GM21529 (cell line): ENCODE measurements around the gene TXNDC17.
"Not testable (repeated sequence)": the region's sequence is repeated elsewhere in the genome, so short reads cannot be mapped to it uniquely, and the experiment has no call there.

Experiments used
- ATAC-seq: cut with Tn5 transposase; IDR thresholded peaks from one replicate; pipeline ENCODE4 v1.9.1; 2021; ENCODE audit not compliant: unreplicated experiment

The TXNDC17 gene

DNA sequence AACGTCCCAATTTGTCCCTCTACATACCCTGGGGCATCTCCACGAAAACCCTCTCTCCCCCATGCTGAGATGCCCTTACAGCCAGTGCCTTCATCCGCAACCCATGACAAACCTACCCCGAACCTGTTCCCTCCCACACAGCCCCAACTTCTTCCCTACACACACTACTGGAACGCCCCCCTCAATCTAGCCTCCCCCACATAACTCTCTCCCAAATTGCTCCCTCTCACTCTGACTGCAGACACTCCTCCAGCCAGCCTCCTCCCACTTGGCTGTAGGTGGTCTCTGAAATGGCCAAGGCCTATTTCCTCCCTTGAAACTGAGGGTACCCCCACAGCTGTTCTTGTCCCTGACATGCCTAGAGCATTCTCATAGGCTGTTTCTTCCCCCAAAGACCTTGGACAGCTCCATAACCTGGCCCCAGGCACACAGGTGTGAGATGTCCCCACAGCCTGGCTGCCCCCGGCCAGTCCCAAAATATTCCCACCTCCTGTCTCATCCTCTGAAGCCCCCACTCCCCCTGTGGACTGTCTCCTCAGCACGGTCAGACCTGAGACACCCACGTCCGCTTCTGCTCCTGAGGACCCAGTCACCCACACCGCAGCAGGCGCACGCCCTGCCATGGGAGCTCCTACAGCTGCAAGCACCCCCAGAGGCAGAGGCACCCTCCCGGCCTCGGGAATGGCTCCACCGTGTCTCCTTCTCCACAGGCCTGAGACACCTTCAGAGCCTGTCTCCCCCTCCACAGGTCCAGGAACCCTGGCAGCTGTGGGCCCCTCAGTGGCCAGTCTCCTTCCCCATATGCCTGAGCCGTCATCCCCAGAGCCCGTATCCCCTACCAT, 4.0 kb upstream of the TXNDC17 start:
- no peak for ATAC-seq

DNA sequence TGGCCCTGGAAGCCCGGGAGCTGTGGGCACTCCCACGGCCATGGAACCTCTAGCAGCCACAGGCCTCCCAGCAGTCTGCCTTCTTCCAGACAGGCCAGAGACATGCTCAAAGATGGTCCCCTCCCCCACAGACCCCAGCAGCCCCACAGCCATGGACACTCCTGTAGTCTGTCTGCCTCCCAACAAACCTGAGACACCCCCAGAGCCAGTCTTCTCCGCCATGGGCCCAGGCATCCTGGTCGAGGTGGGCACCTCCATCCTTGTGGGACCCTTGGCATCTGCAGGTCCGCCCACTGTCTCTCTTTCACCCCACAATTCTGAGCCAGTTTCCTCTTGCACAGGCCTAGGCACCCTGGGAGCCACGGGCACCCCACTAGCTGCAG, 3.4 kb upstream of the TXNDC17 start:
- ATAC-seq: no peak

DNA sequence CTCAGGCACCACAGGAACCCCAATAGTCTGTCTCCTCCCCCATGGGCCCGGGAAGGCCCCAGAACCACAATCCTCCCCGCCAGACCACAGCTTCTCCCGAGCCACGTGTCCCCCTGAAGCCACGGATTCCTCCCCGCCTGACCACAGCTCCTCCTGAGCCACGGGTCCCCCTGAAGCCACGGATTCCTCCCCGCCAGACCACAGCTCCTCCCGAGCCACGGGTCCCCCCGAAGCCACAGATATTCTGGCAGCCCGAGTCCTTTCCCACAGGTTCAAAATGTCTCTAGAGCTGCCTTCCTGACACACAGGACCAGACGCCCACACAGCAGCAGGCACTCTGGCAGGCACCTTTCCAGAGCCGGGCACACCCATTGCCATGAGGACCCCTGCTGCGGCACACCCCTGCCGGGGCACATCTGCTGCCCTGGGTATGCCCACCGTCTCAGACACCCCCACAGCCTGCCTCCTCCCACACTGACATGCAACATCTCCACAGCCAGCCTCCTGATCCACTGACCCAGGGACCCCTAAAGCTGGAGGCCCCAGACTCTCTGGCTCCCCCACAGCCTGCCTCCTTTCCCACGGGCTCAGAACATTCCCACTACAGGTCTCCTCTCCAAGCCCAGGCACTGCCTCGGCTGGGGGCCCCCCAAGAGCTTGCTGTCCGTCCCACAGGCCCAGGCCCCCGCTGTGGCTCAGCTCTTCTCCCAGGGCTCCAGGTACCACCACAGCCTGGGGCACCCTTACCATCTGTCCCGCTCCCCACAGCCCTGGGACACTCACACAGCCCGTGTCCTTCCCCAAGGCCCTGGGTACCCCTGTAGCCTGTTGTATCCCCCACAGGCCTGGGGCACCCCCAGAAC, 2.6 kb upstream of the TXNDC17 start:
- ATAC-seq: no peak

DNA sequence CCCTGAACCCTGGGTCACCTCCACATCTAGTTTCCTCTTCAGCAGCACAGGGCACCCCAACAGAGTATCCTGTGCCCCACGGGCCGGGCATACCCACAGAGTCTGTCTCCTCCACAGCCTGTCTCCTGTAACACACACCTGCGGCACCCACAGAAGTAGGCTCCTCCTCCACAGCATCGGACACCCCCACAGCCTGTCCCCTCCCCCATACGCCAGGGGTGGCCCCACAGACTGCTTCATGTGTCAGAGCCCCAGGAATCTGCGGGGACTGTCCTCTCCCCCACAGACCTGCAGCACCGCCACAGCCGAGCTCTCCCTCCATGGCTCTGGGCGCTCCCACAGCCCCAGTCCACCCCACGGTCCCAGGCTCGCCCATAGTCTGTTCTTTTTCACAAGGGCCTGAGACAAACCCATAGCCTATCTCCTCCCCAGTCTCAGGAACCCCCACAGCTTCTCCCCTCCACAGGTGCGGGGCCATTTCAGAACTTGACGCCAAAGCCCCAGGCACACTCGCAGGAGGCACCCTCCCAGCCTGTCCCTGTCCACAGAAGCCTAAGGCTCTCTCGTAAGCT, 1.8 kb upstream of the TXNDC17 start:
- no peak for ATAC-seq

DNA sequence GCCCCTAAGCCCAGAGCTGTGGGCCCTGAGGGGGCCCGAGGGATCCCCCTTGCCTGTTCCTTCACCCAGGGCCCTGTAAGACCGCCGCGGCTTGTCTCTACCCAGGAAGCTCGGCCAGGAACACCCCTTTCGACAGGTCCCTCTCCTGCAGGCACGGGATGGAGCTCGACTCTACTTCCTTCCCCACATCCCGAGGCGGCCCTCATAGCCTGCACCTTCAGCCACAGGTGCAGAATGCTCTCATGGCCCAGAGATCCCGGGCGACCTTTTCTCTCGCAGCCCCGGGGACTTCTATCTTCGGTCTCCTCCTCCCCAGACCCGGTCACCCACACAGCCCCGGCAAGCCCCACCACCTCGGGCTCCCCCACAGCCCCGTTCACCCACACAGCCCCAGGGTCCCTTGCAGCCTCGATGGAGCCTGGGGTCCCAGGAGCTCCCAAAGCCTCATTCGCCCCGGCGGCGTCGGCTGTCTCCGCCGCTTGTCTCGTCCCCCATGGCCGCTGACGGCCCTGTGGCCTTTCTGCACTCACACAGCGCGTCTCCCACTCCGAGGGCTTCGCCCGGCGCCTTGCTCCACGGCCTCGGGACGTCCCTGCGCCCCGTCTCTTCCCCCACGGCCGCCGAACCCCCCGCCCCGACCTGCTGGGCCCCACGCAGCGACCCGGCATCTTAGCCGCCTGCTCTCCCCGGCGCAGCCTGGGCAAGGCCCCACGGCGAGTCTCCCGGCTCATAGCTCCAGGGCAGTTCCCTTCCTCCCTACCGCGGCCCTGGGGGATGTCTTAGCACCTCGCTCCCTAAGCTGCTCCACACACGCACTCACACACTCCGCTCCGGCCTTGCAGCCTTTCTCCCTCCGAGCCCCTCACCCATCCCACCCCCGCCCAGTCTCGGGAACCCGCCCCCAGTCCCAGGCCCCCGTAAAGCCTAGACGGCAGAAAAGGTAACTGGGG, 999 bp upstream of the TXNDC17 start:
- ATAC-seq: peak; percentile 16

DNA sequence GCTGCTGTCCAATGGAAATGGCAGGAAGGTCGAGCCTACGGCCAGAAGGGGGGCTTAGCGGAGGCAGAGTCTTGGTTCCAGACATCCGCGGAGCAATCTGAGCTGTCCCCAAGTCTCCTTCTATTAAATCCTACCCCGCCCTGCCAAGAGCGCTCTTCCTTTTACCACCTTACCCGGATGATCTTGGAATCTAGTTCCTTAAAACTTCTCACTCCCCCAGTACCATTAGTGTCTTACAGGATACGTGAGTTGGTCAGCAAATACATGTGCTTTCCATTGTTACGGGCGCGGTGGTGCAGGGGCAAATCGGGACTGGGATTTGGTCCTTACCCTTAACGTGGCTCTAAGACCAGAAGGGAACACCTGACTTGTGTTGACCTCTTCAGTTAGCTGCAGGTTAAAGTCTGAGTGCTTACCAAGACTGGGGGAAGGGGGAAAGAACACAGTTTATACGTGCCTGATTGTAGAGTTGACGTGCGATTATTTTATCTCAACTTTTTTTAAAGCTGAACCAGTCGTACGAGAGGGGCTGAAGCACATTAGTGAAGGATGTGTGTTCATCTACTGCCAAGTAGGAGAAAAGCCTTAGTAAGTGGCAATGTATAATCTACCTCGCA, 495 bp downstream of the TXNDC17 start:
- peak; percentile 13 for ATAC-seq

DNA sequence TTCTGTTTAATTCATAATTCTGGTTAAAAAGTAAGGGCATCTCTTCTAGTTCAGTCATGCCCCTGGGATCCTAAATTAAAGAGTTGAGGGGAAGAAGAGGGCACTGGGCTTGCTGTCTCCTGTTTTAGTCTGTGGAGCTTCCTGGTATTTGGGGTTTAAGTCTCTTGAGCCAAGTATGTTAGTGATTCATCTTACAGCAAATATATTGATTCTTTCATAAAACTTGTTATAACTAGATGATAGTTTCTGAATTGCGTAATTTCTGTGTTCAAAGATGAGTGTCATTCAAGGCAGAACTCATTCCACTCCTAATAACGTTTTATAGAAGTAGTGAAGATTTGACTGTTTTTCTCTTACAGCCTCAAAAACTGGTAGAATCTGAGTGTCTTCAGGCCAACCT, 1.7 kb downstream of the TXNDC17 start:
- no peak for ATAC-seq

DNA sequence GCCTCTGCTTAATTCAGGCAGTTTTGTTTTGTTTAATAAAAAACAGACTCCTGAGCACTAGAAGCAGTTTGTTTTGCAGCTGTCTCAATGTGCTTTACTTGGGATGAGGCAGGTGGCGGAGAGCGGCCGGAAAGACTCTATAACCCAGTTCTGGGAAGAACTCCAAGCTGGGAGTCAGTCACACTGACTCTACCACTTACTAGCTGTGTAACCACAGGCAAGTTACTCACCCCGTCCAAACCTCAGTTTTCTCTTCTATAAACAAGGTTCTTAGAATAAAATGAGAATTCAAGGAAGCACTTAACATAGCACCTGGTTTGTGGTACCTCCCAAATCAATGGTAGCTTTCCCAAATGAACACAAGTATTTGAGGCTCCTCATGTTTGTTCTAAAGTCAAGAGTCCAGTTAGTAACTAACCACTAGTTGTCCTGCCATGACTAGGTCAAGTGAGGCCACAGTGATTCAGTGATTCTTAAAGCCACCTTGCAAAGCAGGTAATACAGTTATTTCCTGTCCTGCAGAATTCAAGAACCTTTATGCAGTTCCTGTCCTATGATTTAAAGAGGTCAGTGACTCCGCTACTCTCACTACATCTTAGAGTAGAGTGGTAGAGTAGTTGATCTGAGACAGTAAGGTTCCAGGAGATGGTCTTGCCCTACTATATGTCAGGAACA, 2.7 kb downstream of the TXNDC17 start:
- ATAC-seq: no peak

DNA sequence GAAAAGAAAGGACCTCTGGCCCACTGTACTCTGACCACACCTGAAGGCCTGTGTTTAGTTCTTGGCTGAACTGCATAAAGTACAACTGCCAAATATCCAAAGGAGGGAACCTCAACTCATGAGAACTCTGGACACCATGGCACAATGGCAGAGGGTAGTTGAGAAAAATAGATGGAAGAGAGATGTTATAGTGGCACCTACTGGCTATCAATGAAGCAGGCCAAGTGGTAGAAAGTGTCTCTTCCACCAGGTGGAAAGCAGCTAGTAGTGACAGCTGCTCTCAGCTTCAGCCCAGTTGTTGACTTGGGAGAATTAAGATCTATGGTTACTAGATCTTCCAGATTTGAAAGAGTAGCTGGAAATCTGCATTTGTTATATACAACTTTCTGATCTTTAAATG, 7.3 kb downstream of the TXNDC17 start:
- ATAC-seq: no peak

DNA sequence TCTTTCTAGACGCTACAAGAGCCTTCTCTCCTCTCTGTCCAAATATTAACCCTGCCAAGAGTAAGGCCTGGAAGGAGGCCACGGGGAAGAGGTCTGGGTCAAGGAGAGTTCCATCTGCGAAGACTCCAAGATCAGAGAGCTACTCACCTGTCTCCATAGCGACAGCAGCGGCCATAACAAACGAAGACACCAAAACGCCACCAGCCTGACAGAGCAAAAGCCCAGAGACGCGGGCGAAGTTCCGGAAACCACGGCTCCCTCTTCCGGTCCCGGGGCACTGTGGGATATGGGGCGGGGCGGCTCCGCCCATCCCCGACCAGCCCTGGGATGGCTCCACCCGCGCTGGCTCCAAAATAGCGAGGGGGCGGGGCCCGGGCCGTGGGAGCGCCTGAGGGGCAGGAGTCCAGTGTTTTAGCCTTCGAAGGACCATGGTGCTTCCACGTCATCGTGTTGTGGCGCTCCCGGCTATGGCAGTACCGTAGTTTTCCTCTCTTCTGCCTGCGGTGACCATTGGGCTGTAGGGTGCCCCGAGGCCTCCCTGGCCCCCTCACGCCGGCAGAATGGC, 10.6 kb downstream of the TXNDC17 start, which contains the start of the genes C17orf100 and MED31:
Gene C17orf100 (plus strand): TSS at position 409 of the 565 bp plus-strand sequence. CDS start 152 bp downstream, at position 561.
Gene MED31 (minus strand): TSS at position 252 of the 565 bp plus-strand sequence. CDS start 77 bp downstream, at position 175.
- peak; percentile 89 for ATAC-seq

DNA sequence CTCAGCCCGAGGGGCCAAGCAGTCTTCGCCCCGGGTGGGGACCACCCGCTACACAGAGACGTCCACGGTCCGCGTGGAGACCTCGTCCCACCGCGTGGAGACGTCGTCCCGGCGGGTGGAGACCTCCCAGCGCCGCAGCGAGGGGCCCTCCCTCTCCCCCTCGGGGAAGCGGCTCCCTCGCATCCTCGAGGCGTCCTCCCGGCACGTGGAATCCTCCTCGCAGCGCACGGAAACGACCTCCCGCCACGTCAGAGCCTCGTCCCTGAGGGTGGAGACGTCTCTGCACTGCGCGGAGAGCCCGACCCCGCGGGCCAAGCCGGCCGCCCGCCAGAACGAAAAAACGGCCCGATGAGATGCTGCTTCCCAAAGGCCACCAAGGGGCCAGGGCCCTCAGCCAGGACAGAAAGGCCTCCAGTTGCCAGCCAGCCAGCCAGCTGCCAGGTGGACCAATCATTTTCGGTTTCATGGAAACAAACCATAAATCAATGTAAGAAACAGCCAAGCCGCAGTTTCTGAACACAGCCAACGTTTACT, 11.1 kb downstream of the TXNDC17 start:
- peak; percentile 2 for ATAC-seq

DNA sequence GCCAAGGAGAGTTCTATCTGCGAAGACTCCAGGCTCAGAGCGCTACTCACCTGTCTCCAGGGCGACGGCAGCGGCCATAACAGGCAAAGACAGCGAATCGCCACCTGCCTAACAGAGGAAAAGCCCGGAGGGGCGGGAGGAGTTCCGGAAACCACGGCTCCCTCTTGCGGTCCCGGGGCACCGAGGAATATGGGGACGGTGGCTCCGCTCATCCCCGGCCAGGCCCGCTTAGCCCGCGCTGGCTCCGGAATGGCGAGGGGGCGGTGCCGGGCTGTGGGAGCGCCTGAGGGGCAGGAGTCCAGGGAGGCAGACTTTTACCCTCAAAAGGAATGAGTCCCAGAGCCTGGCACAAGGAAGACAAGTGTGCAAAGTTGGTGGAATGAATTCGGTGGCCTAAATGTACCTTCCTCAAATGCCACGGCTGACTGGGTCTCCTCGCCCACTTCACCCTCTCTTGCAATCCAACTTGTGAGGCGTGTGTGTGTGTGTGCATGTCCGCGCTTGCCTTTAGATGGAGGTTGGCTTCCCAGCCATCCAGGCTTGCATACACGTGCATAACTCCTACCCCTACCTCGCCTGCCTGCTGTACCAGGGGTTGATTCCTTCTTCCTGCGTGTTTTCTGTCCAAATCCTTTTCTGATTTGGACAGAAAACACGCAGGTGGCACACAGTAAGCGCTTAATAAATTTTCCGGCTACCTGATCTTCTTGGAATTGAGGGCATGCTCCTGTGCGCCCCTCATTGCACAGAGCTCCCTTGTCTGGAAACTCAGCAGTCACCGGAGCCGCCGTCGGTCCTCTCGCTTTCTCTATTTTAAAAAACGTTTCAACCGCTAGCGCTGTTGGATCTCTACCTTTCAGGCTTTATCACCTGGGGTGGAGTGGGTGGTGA, 14.2 kb downstream of the TXNDC17 start:
- no peak for ATAC-seq

DNA sequence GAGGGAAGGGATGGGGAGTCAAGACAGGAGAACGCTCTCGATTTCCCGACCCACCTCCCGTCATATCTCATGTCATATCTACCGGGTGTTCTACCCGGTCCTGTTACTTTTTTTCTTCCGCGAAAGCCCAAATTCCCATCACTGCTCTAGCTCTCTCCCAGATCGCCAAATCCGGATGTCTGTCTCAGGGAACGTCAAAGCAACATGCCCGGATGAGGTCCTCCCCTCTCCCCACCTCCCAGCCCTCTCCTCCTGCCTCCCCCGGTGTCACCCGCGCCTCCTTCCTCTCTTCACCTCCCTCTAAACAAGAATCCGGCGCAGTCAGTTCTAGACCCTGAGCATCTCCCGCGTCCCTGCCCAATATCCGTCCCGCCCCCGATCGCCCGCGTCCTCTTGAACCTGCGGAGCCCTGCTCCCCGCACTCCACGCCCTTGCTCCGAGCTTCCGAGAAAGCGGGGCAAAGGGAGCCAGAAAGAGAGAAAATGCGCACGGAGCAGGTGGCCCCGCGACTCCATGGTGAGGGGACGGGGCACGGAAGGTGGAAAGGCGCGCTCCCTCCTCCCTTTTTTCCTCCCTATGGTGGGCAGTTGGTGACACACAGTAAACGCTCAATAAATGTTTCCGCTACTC, 15.0 kb downstream of the TXNDC17 start:
- ATAC-seq: not testable (repeated sequence)

DNA sequence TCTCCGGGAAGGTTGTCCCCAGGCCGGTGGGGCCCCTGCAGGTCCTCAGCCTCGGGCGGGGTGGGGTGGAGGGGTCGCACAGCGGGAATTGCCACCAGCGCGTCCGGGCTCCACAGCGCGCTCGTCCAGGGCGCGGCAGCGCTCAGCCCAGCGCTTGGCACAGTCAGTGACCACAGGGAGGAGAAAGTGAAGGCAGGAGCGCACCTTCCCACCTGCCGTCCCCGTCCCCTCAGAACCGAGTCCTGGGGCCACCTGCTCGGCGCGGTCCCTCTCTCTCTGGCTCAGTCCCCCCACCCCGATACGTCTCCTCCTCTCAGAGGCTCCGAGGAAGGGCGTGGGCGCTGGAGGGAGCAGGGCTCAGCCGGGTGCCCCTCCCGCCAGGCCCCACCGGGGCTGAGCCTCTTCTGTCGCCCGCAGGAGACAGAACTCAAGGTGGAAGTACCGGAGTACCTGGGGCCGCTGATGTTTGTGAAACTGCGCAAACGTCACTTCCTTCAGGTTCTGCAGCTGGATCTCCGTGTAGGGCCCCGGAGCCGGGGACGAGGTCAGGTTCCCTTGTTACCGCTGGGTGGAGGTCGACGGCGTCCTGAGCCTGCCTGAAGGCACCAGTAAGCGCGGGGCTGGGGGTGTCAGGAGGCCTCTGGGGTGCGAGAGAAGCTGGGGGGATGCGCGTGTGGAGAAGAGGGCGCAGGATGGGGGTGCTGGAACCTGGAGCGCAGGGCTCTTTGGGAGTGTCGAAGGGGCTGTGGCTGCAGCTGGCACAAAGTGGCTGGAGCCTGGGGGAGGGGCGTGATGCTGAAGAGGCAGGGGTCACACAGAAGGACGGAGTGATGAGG, 16.2 kb downstream of the TXNDC17 start:
- not testable (repeated sequence) for ATAC-seq

DNA sequence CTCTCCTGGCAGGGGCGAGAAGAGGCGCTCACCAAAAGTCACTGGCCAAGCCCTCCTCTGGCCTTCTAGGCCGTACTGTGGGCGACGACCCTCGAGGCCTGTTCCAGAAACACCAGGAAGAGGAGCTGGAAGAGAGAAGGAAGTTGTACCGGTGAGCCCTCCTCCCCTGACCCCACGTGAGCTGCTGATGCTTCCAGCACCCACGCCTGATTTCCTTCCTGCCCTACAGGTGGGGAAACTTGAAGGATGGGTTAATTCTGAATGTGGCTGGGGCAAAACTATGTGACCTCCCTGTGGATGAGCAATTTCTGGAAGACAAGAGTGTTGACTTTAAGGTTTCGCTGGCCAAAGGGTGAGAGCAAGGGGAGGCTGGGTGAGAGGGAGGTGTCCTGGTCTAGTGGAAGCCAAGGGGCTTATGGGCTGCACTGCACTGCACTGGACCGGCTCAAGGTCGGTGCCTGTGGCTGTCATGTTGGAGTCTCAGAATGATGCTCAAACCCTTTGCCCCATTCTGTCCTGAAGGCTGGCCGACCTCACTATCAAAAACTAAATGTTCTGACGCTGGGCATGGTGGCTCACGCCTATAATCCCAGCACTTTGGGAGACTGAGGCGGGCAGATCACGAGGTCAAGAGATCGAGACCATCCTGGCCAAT, 16.9 kb downstream of the TXNDC17 start:
- ATAC-seq: no peak

DNA sequence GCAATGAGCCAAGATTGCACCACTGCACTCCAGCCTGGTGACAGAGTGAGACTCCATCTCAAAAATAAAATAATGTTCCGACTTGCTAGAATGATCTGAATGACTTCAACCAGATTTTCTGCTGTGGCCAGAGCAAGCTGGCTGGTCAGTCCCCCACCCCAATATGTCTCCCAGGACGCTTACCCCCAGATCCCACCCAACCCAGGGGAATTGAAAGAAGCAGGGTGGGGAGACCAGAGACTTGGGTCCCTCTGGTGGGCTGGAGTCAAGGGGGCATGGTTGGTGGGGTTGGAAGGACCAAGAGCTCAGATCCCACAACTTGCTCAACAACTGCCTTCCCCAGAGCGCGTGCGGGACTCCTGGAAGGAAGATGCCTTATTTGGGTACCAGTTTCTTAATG, 17.6 kb downstream of the TXNDC17 start:
- not testable (repeated sequence) for ATAC-seq
